ENCODE data around the gene PSMA8.

PSMA8 gene

DNA sequence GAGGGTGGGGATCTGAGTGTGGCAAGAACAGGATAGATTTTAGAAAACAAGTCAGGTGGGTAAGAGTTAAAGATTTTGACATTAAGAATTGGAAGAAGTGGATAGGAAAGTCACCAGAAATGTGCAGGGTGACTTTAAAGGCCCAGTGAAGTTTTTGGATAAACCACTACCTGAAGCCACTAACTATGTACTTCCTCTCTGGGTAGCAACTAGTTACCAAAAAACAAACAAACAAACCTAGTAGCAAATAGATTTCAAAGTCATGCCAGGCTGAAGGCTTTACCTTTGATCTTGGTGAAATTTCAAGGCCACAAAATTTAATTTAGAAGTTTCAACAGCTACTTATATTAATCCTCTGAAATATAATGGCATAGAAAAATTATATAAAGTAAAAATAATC, 42.5 kb downstream of the PSMA8 start:
- Histone ChIP-seq H3K27ac (ENCODE audit: extremely low read depth, low read depth, low read length) (no peak overlapping the region), H3K4me1 (ENCODE audit: control insufficient read depth, insufficient read depth, low read length) (no peaks in the 10 kb centered on the region), H3K4me3 (ENCODE audit: low read depth, low read length) (no peak overlapping the region), H3K36me3 (ENCODE audit: control insufficient read depth in 2 of 2, insufficient read depth in 1 of 2, low read length in 2 of 2) (no peaks in the 10 kb centered on the region), H3K9me3 (ENCODE audit: control insufficient read depth, insufficient read depth, low read depth, low read length) (no peaks in the 10 kb centered on the region)
- CTCF ChIA-PET: interaction anchor here (0.7 kb wide), 1 partner anchor 131 kb away, joined by 3 read pairs; no protein-coding TSS in a partner anchor
- TF ChIP-seq ZNF16 (tag by site-specific recombination; IDR thresholded peaks at IDR 0.05; ENCODE audit: low read depth) (no peak), ZNF350 (tag by site-specific recombination; IDR thresholded peaks at IDR 0.05) (no peak), ZNF48 (tag by site-specific recombination; IDR thresholded peaks at IDR 0.05) (no peak), ZNF571 (tag by site-specific recombination; IDR thresholded peaks at IDR 0.05) (no peak)
- TF ChIP-seq, protein P1, sequence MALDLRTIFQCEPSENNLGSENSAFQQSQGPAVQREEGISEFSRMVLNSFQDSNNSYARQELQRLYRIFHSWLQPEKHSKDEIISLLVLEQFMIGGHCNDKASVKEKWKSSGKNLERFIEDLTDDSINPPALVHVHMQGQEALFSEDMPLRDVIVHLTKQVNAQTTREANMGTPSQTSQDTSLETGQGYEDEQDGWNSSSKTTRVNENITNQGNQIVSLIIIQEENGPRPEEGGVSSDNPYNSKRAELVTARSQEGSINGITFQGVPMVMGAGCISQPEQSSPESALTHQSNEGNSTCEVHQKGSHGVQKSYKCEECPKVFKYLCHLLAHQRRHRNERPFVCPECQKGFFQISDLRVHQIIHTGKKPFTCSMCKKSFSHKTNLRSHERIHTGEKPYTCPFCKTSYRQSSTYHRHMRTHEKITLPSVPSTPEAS (tag by site-specific recombination; IDR thresholded peaks at IDR 0.05): no peak
- TF ChIP-seq, protein P2, sequence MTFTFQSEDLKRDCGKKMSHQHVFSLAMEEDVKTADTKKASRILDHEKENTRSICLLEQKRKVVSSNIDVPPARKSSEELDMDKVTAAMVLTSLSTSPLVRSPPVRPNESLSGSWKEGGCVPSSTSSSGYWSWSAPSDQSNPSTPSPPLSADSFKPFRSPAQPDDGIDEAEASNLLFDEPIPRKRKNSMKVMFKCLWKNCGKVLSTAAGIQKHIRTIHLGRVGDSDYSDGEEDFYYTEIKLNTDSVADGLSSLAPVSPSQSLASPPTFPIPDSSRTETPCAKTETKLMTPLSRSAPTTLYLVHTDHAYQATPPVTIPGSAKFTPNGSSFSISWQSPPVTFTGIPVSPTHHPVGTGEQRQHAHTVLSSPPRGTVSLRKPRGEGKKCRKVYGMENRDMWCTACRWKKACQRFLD (tag by site-specific recombination; IDR thresholded peaks at IDR 0.05): no peak
- POLR2A ChIA-PET: no interaction called here

DNA sequence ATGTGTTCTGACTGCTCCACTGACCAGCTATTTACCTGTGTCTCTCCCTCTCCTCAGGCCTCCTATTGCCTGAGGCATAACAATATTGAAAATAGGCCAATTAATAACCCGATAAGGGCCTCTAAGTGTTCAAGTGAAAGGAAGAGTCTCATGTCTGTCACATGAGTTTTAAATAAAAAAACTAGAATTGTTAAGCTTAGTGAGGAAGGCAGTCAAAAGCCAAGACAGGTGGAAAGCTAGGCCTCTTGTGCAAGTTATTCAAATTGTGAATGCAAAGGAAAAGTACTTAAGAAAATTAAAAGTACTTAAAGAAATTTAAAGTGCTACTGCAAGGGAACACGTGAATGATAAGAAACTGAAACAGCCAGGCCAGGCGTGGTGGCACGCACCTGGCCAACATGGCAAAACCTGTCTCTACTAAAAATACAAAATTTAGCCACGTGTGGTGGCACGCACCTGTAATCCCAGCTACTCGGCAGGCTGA, 47.7 kb downstream of the PSMA8 start:
- H3K4me3 ChIP-seq (ENCODE audit: low read depth, low read length): no peak overlapping the region
- TF ChIP-seq ZFHX2 (tag by site-specific recombination; conservative IDR thresholded peaks at IDR 0.05) (no peak), ZBTB17 (tag by site-specific recombination; IDR thresholded peaks at IDR 0.05) (no peak), EGR2 (tag by site-specific recombination; IDR thresholded peaks at IDR 0.05; ENCODE audit: low read depth) (no peak), ZFP3 (tag by site-specific recombination; IDR thresholded peaks at IDR 0.05; ENCODE audit: low read depth) (no peak), PRDM1 (tag by site-specific recombination; IDR thresholded peaks at IDR 0.05) (no peak)
- TF ChIP-seq, protein P3, sequence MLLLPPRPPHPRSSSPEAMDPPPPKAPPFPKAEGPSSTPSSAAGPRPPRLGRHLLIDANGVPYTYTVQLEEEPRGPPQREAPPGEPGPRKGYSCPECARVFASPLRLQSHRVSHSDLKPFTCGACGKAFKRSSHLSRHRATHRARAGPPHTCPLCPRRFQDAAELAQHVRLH (tag by site-specific recombination; IDR thresholded peaks at IDR 0.05): no peak
- no peaks in the 10 kb centered on the region for H3K9me3 ChIP-seq (ENCODE audit: control insufficient read depth, insufficient read depth, low read depth, low read length)
- H3K27ac ChIP-seq (ENCODE audit: extremely low read depth, low read depth, low read length): no peak overlapping the region
- no peaks in the 10 kb centered on the region for H3K4me1 ChIP-seq (ENCODE audit: control insufficient read depth, insufficient read depth, low read length)
- POLR2A ChIA-PET: no interaction called here
- no peaks in the 10 kb centered on the region for H3K36me3 ChIP-seq (ENCODE audit: control insufficient read depth in 2 of 2, insufficient read depth in 1 of 2, low read length in 2 of 2)
- CTCF ChIA-PET: interaction anchor here (1.0 kb wide), 1 partner anchor 46 kb away, joined by 3 read pairs; no protein-coding TSS in a partner anchor

DNA sequence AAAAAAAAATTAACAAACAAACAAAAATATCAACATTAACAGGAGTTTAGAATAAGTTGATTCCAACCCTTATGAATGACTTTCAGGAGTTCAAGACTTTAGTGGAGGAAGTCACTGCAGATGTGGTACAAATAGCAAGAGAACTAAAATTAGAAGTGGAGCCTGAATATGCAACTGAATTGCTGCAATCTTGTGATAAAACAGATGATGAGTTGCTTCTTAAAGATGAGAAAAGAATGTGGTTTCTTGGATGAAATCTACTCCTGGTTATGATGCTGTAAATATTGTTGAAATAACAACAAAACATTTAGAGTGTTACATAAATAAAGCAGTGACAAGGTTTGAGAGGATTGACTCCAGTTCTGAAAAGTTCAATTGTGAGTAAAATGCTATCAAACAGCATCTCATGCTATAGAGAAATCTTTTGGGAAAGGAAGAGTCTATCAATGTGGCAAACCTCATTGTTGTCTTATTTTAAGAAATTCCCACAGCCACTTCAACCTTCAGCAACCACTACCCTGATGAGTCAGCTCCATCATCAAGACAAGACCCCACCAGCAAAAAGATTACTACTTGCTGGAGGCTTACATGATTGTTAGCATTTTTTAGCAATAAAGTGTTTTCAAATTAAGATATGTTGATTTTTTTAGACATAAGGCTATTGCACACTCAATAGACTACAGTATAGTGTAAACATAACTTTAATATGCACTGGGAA, 49.9 kb downstream of the PSMA8 start:
- Histone ChIP-seq H3K4me3 (ENCODE audit: low read depth, low read length) (no peak overlapping the region), H3K27ac (ENCODE audit: extremely low read depth, low read depth, low read length) (no peak overlapping the region), H3K4me1 (ENCODE audit: control insufficient read depth, insufficient read depth, low read length) (no peaks in the 10 kb centered on the region), H3K9me3 (ENCODE audit: control insufficient read depth, insufficient read depth, low read depth, low read length) (no peaks in the 10 kb centered on the region), H3K36me3 (ENCODE audit: control insufficient read depth in 2 of 2, insufficient read depth in 1 of 2, low read length in 2 of 2) (no peaks in the 10 kb centered on the region)
- POLR2A ChIA-PET: no interaction called here
- CTCF ChIA-PET: no interaction called here
- TF ChIP-seq ZNF350 (tag by site-specific recombination; IDR thresholded peaks at IDR 0.05) (no peak), BCL11B (tag by site-specific recombination; IDR thresholded peaks at IDR 0.05; ENCODE audit: low read depth) (no peak), ZNF658 (tag by site-specific recombination; IDR thresholded peaks at IDR 0.05) (no peak), ZNF169 (tag by site-specific recombination; IDR thresholded peaks at IDR 0.05) (no peak), ZNF19 (tag by site-specific recombination; IDR thresholded peaks at IDR 0.05; ENCODE audit: low read depth) (no peak), ZNF114 (tag by site-specific recombination; IDR thresholded peaks at IDR 0.05) (no peak), ZNF571 (tag by site-specific recombination; IDR thresholded peaks at IDR 0.05) (no peak), ZNF777 (tag by site-specific recombination; IDR thresholded peaks at IDR 0.05; ENCODE audit: borderline replicate concordance) (no peak), ZBTB8A (tag by site-specific recombination; IDR thresholded peaks at IDR 0.05) (no peak)
- TF ChIP-seq, protein P4, sequence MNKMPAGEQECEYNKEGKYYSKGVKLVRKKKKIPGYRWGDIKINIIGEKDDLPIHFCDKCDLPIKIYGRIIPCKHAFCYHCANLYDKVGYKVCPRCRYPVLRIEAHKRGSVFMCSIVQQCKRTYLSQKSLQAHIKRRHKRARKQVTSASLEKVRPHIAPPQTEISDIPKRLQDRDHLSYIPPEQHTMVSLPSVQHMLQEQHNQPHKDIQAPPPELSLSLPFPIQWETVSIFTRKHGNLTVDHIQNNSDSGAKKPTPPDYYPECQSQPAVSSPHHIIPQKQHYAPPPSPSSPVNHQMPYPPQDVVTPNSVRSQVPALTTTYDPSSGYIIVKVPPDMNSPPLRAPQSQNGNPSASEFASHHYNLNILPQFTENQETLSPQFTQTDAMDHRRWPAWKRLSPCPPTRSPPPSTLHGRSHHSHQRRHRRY (tag by site-specific recombination; IDR thresholded peaks at IDR 0.05): no peak
- TF ChIP-seq, protein P5, sequence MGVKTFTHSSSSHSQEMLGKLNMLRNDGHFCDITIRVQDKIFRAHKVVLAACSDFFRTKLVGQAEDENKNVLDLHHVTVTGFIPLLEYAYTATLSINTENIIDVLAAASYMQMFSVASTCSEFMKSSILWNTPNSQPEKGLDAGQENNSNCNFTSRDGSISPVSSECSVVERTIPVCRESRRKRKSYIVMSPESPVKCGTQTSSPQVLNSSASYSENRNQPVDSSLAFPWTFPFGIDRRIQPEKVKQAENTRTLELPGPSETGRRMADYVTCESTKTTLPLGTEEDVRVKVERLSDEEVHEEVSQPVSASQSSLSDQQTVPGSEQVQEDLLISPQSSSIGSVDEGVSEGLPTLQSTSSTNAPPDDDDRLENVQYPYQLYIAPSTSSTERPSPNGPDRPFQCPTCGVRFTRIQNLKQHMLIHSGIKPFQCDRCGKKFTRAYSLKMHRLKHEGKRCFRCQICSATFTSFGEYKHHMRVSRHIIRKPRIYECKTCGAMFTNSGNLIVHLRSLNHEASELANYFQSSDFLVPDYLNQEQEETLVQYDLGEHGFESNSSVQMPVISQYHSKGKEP (tag by site-specific recombination; IDR thresholded peaks at IDR 0.05): no peak
- TF ChIP-seq, protein P6, sequence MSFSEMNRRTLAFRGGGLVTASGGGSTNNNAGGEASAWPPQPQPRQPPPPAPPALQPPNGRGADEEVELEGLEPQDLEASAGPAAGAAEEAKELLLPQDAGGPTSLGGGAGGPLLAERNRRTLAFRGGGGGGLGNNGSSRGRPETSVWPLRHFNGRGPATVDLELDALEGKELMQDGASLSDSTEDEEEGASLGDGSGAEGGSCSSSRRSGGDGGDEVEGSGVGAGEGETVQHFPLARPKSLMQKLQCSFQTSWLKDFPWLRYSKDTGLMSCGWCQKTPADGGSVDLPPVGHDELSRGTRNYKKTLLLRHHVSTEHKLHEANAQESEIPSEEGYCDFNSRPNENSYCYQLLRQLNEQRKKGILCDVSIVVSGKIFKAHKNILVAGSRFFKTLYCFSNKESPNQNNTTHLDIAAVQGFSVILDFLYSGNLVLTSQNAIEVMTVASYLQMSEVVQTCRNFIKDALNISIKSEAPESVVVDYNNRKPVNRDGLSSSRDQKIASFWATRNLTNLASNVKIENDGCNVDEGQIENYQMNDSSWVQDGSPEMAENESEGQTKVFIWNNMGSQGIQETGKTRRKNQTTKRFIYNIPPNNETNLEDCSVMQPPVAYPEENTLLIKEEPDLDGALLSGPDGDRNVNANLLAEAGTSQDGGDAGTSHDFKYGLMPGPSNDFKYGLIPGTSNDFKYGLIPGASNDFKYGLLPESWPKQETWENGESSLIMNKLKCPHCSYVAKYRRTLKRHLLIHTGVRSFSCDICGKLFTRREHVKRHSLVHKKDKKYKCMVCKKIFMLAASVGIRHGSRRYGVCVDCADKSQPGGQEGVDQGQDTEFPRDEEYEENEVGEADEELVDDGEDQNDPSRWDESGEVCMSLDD (tag by site-specific recombination; IDR thresholded peaks at IDR 0.05): no peak
